Left cardiac atrium (tissue), 4 donors: ENCODE data around the gene CBFB. TPM values are rescaled to one million over a fixed set of nuclear protein-coding genes. Genes with fewer than 3 reads are reported as not detected.

Source experiments
- ATAC-seq, 2 donors: fragments of 200-7000 bp; cut with Tn5 transposase; one replicate each; pipeline ENCODE4 v1.9.1; 2020; ENCODE audit warnings: mild to moderate bottlenecking in 2 of 2, moderate library complexity in 2 of 2
- DNase-seq: peaks from one replicate; pipeline ENCODE4 v3.0.0-alpha.2; 2020
- intact Hi-C, 2 donors: fragments of 100-400 bp; cut with DNase I; formaldehyde crosslinking; loops; one replicate each; pipeline versions ENCODE4 v1.14.1 to v1.15.1; 2022 to 2023
- total RNA-seq, 2 donors: library from RNA; stranded (reverse); fragmentation: NEBNext Ultra II Directional; extraction: Animal tissue kit (Norgen Biotek cat#: 25700); gene quantifications; one replicate each; pipeline ENCODE4 v1.2.1, GENCODE V29; 2021
- donor health status: DM: no; HTN: yes; CAD: no.
- donor health status: DM: no; HTN: yes; CAD: no; lungs with severe emphysema.
- donor health status: DM: yes; HTN: yes; CAD: no.
- donor health status: Dilated cardiomyopathy.

The CBFB gene
- total RNA-seq, 2 donors from 2014 or later: 29.2 to 34.6 TPM

GRCh38 chr16:67084345-67085028 lies 55.5 kb downstream of the CBFB start:
- ATAC-seq (no peak), DNase-seq (no peak)
- intact Hi-C loops: no loop called here

DNA sequence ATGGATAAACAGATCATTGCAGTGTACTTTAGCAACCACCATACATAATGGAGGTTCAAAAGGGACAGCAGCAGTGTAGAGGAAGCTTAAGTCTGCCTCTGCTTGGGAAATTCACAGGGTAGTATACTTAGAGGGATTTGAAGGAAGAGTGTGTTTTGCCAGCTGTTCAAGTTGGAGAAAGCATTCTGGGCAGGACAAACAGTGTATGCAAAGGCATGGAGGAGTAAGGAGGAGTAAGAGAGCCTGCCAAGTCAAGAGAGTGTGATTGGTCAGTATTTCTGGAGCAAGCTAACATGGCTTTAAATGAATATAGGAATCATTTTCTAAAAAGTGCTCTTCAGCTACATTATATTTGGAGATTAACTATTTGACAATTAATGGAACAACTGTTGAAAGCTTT lies 57.9 kb downstream of the CBFB start:
- intact Hi-C loops: no loop called here
- DNase-seq (no peak), ATAC-seq (peak; percentile 46 to 63)

- DNase-seq: no peak
- intact Hi-C loops: no loop called here
These were observed 58.3 kb downstream of the CBFB start for GRCh38 chr16:67087291-67087690.

DNA sequence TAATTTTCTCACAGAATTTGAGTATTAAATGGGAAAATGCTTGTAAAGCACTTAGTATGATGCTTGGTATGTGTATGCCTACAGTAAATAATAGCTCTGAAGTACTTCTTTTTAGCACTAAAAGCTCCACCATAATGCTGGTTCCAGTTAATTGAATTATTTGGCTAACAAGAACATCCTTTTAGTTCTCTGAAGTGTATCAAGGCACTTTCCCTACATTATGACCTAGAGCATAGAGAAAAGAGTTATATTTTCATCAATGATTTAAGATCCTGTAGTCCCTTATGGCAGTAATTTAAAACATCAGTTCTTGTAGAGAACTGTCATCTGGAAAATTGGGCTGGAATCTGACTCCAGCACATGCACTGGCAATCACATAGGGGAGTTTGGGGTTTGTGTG lies 58.9 kb downstream of the CBFB start:
- ATAC-seq (no peak), DNase-seq (no peak)
- intact Hi-C loops: no loop called here

More at GRCh38 chr16:67087291-67087690, 58.3 kb downstream of the CBFB start:
- ATAC-seq: no peak

- no peak for DNase-seq
- no peak for ATAC-seq
- intact Hi-C loops: no loop called here
These were observed 59.6 kb downstream of the CBFB start for GRCh38 chr16:67088551-67088950.

DNA sequence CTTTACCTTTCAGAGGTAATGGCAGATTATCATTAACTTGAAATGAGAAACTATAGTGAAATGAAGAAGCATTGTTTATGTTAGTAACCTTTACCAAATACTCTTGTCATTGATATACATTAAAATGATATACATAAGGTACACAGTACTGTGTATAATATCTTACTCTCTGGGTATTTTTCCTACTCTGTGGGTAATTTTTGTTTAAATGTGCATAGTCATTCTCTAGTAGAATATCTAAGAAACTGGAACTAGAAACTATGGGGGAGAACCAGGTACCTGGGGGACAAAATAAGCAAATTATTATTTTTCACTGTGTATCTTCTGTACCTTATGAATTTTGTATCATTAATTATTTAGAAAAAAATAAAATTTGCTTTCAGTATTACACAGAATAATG lies 60.2 kb downstream of the CBFB start:
- intact Hi-C loops: no loop called here
- DNase-seq (no peak), ATAC-seq (no peak)

- ATAC-seq (no peak), DNase-seq (no peak)
- intact Hi-C loops: no loop called here
These were observed 63.1 kb downstream of the CBFB start for GRCh38 chr16:67091906-67092566.

DNA sequence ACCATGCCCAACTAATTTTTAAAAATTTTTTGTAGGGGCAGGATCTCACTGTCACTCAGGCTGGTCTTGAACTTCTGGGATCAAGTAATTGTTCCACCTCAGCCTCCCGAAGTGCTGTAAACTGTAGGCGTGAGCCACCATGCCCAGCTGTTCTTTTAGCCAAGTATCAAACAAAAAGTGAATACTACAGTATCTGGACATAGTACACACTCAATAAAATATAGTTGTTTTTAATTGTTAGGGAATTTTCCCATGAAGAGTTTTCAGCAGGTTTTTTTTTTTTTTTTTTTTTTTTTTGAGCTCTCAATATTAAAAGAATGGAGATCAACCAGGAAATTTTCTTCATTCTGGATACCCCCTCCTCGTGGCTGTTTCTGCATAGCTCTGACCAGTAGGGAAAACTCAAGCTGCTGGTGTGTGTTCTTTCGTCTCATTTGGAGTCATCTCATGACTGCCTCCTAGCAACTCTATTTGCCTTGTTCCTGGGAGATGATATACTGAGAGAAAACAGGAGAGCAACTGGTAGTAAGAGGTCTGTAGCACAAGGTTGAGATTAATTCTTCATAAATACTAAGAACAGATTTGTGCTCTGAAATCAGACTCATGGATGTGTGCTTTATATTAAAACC lies 64.3 kb downstream of the CBFB start:
- ATAC-seq (no peak), DNase-seq (no peak)
- intact Hi-C loops: no loop called here

- ATAC-seq (no peak), DNase-seq (no peak)
- intact Hi-C loops: no loop called here
These were observed 69.7 kb downstream of the CBFB start for GRCh38 chr16:67098599-67098998.

- DNase-seq (no peak), ATAC-seq (no peak)
- intact Hi-C loops: no loop called here
These were observed 71.8 kb downstream of the CBFB start for GRCh38 chr16:67100569-67101310.

DNA sequence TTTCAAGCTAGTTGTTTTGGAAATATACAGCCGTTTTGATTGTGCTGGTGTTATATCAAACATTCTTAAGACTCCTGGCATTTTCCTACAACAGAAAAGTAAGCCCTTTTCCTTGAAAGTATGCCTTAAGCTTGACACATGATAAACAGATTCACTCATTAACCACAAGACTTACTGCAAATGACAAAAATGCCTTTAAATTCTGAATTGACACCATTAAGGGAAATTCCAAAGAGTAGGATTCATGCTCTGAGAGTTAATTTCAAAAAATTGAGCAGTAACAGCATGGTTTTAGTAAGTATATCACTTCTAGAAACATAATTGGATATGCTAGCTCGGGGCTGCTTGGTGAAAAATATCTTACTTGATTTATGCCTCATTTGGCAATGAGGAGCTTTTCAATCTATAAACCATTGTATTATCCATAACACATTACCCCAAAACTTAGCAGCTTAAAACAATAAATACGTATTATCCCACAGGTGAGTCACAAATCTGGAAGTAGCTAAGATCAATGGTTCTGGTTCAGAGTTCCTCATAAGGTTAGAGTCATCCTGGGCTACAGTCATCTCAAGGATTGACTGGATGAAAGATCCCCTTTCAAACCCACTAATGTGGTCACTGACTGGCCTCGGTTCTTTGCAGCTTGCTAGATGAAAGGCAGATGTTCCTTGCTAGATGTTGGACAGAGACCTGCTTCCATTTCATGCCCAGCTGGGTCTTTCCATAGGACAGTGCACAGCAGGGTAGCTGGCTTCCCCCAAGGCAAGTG lies 72.5 kb downstream of the CBFB start:
- DNase-seq (no peak), ATAC-seq (no peak)
- intact Hi-C loops: no loop called here

DNA sequence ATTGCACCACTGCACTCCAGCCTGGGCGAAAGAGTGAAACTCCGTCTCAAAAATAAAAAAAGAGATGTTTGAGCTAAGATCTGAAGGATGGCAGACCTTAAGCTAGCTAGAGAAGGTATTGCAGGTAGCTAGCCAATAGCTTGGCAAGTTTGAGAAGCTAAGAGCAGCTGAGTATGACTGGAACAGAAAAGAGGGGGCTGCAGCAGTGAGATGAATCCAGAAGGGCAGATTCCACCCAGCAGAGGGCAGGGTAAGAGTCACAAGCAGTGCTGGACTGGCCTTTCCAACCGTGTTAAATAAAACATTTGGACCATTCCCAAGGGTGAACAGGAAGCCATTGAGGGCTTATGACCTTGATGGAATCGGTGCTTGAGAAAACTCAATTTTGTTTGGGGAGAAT lies 75.1 kb downstream of the CBFB start:
- ATAC-seq (peak; percentile 43 to 54), DNase-seq (no peak)
- intact Hi-C loops: no loop called here

- DNase-seq: no peak
- no peak for ATAC-seq
- intact Hi-C loops: no loop called here
These were observed 75.9 kb downstream of the CBFB start for GRCh38 chr16:67104845-67105244.

DNA sequence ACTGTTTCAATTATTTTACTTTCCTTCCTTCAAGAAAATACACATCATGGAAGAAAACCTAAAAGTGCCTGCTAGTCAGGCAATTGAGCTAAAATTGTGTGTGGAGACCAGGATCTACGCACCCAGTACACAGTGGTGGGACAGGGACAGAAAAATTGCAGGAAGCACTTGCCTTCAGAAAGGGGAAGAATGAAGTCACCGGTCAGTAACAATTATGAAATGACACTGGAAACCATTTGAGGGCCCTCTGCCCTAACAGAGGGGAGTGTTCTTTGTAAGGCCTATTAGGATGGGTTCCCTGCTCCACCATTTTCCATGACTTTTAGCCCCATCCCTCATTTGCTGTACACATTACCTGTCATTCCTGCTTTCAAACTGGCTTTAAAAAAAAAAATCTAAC lies 76.3 kb downstream of the CBFB start:
- DNase-seq: no peak
- no peak for ATAC-seq
- intact Hi-C loops: no loop called here

- DNase-seq (no peak), ATAC-seq (no peak)
- intact Hi-C loops: no loop called here
These were observed 76.9 kb downstream of the CBFB start for GRCh38 chr16:67105881-67106280.

GRCh38 chr16:67108489-67108888 lies 79.5 kb downstream of the CBFB start:
- no peak for ATAC-seq
- DNase-seq: no peak
- intact Hi-C loops: no loop called here

DNA sequence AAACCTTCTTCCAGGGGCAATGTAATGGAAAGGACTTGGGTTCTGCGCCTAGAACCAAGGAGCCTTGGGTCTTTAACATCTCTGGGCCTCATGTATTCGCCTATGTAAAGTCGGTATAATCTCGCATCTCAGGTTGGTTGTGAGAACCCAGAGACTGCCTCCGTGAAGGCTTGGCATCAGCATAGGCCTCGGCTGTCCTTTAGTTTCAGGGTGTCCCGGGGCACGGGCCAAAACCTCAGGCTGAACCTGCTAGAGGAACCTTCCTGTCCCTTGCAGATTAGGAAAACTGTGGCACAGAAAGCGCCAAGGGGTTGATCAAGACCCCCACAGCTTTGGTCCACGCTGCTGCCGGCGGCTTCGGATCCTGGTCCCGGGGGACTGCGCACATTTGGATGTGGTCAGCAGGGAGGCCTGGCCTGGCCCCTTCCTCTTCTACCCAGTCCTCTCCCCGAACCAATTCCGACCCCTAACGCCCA lies 80.0 kb downstream of the CBFB start:
- ATAC-seq (no peak), DNase-seq (no peak)
- intact Hi-C loops: no loop called here

DNA sequence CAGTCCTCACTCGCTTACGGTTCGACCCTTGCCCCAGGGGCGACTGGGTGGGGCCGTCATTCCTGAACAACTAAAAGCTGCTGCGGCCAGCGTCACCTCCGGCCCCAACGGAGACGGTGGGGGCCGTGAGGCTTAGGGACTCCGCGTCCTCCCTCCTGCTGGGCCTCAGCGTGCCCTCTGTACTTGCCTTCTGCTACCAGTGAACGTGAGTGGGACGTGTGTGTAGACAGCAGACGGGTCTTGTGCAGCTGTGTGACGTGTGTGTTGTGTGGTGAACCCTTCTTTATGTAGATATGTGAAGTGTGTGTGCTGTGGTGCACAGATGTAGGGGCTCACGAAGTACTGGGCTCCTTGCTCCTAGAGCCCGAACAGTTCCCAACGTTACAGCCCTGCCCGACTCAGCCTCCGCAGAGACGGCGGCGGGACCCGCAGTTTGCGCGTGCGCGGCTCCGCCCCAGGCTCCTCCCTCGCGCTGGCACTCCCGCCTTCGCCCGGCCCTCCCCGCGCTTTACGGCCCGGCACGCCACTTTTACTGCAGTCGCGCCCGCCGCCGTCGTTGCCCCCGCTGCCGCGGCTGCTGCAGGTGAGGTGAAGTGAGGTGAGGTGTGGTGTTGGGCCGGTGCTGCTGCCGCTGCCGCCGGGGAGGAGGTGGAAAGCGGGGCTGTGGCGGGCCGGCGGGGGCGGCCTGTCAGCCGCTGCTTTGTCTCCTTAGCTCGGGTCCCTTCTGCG lies 80.6 kb downstream of the CBFB start, which contains the start of gene PHAF1:
Gene PHAF1, plus strand, starts transcription at position 535 of the 729 bp plus-strand sequence. CDS start 235 bp downstream, outside the sequence.
- intact Hi-C loops: no loop called here
- ATAC-seq: peak; percentile 98
- DNase-seq: peak; percentile 92
